GM10266 (cell line): ENCODE data around the gene SHC2.

ENCODE experiments used
- DNase-seq: peaks from one replicate; pipeline ENCODE4 v3.0.0; 2012; ENCODE audit errors: extremely low spot score
- CTCF ChIP-seq: IDR thresholded peaks from 2 replicates; pipeline ENCODE4 v1.5.1; 2012; ENCODE audit warnings: mild to moderate bottlenecking, low read depth; ENCODE audit not compliant: control insufficient read depth, insufficient read depth; ENCODE audit errors: missing control alignments

SHC2 gene

GRCh38 chr19:377801-378581 lies 82.8 kb downstream of the SHC2 start:
- DNase-seq = no peak
- no peak for TF ChIP-seq CTCF

- TF ChIP-seq CTCF = no peak
- no peak for DNase-seq
Observed at GRCh38 chr19:376111-376470, 84.7 kb downstream of the SHC2 start.

- no peak for DNase-seq
- no peak for TF ChIP-seq CTCF
Observed at GRCh38 chr19:375395-376110, 85.3 kb downstream of the SHC2 start.

- no peak for DNase-seq
- no peak for TF ChIP-seq CTCF
Observed at GRCh38 chr19:374886-375235, 86.0 kb downstream of the SHC2 start.

GRCh38 chr19:374183-374885 lies 86.5 kb downstream of the SHC2 start:
- peak; percentile 45 for DNase-seq

GRCh38 chr19:373391-374182 lies 87.2 kb downstream of the SHC2 start:
- no peak for TF ChIP-seq CTCF
- DNase-seq = no peak

More at GRCh38 chr19:374183-374885, 86.5 kb downstream of the SHC2 start:
- no peak for TF ChIP-seq CTCF
